Renal cortex interstitium (tissue), 15 donors: ENCODE measurements around the gene TRIM45. TPM values are rescaled to one million over a fixed set of nuclear protein-coding genes. Genes with fewer than 3 reads are reported as not detected.
A peak's percentile ranks its signal among the peaks of the same experiment; 100 is the strongest.
"Not testable (repeated sequence)": the region's sequence is repeated elsewhere in the genome, so short reads cannot be mapped to it uniquely, and the experiment has no call there.

ENCODE experiments used
- DNase-seq, 11 donors: peaks; one replicate each; pipeline ENCODE4 v3.0.0-alpha.2; 2013; ENCODE audit warnings: low read depth in 9 of 11, low spot score in 4 of 11; ENCODE audit errors: extremely low read depth in 1 of 11
- long read RNA-seq, 16 experiments: transcript quantifications; one replicate each; lab custom pipeline, GENCODE V29; 2026
- polyA plus RNA-seq, 3 donors: library from polyadenylated mRNA; unstranded; fragments of 120-200 nt; gene quantifications; one replicate each; pipeline ENCODE4 v1.2.1, GENCODE V29; 2013; ENCODE audit not compliant: insufficient read length in 3 of 3

TRIM45 gene
- 10 to 100 TPM; 20.4 to 30.3 (median 22.3) TPM for polyA plus RNA-seq
- long read RNA-seq, donor 1, partial matches to known transcripts, result 0 of 4 reads
- long read RNA-seq, donor 1, other reads (novel, unspliced or antisense), result 0 of 4 reads
- long read RNA-seq, donor 2, partial matches to known transcripts, result 0 of 2 reads
- long read RNA-seq, donor 2, other reads (novel, unspliced or antisense), result 0 of 2 reads
- long read RNA-seq, donor 3, partial matches to known transcripts, result 0 of 2 reads
- long read RNA-seq, donor 3, other reads (novel, unspliced or antisense), result 0 of 2 reads
- long read RNA-seq, donor 4, partial matches to known transcripts, result 0 of 1 reads
- long read RNA-seq, donor 4, other reads (novel, unspliced or antisense), result 0 of 1 reads
- long read RNA-seq, donor 5, result 0 reads
- long read RNA-seq, donor 6, partial matches to known transcripts, result 0 of 4 reads
- long read RNA-seq, donor 6, other reads (novel, unspliced or antisense), result 0 of 4 reads
- long read RNA-seq, donor 7, partial matches to known transcripts, result 0 of 1 reads
- long read RNA-seq, donor 7, other reads (novel, unspliced or antisense), result 0 of 1 reads
- long read RNA-seq, donor 8, transcript TRIM45-201 (6 exons, 3,515 nt), result major isoform, 13 of 14 reads
- long read RNA-seq, donor 8, partial matches to known transcripts, result 0 of 14 reads
- long read RNA-seq, donor 8, other reads (novel, unspliced or antisense), result 0 of 14 reads
- long read RNA-seq, donor 9, result 0 reads
- long read RNA-seq, donor 10, result 0 reads
- long read RNA-seq, donor 11, partial matches to known transcripts, result 0 of 2 reads
- long read RNA-seq, donor 11, other reads (novel, unspliced or antisense), result 0 of 2 reads
- long read RNA-seq, donor 12, partial matches to known transcripts, result 0 of 3 reads
- long read RNA-seq, donor 12, other reads (novel, unspliced or antisense), result 0 of 3 reads
- long read RNA-seq, donor 13, partial matches to known transcripts, result 0 of 5 reads
- long read RNA-seq, donor 13, other reads (novel, unspliced or antisense), result 0 of 5 reads
- long read RNA-seq, donor 14, transcript TRIM45-201 (6 exons, 3,515 nt), result major isoform, 5 of 5 reads
- long read RNA-seq, donor 14, partial matches to known transcripts, result 0 of 5 reads
- long read RNA-seq, donor 14, other reads (novel, unspliced or antisense), result 0 of 5 reads
- long read RNA-seq, donor 15, partial matches to known transcripts, result 0 of 2 reads
- long read RNA-seq, donor 15, other reads (novel, unspliced or antisense), result 0 of 2 reads
- long read RNA-seq, donor 16, transcript TRIM45-201 (6 exons, 3,515 nt), result major isoform, 11 of 12 reads
- long read RNA-seq, donor 16, partial matches to known transcripts, result 0 of 12 reads
- long read RNA-seq, donor 16, other reads (novel, unspliced or antisense), result 0 of 12 reads

- peak; percentile 91 to 97 (median 95) for DNase-seq
These were observed at the start of gene TRIM45 for GRCh38 chr1:117121589-117122329. Gene TRIM45 (minus strand): TSS chr1:117121749. CDS start chr1:117121201, 548 bp downstream.

GRCh38 chr1:117169871-117170596 is 48.5 kb upstream of the TRIM45 start:
- DNase-seq, result no peak

GRCh38 chr1:117167402-117167801 is 45.9 kb upstream of the TRIM45 start:
- DNase-seq, result no peak

GRCh38 chr1:117166076-117166475 is 44.5 kb upstream of the TRIM45 start:
- DNase-seq, result no peak

GRCh38 chr1:117164209-117164608 is 42.7 kb upstream of the TRIM45 start:
- DNase-seq, result no peak

- DNase-seq, result no peak
These were observed 41.3 kb upstream of the TRIM45 start for GRCh38 chr1:117162816-117163215.

- DNase-seq, result peak in 4 of 11 donors; percentile 10 to 51 (median 26)
These were observed 40.3 kb upstream of the TRIM45 start for GRCh38 chr1:117161887-117162286.

GRCh38 chr1:117151305-117151704 is 29.8 kb upstream of the TRIM45 start:
- not testable (repeated sequence) for DNase-seq

GRCh38 chr1:117150316-117150715 is 28.8 kb upstream of the TRIM45 start:
- DNase-seq, result no peak

GRCh38 chr1:117147856-117148588 is 26.5 kb upstream of the TRIM45 start:
- no peak for DNase-seq

- DNase-seq, result no peak
These were observed 25.8 kb upstream of the TRIM45 start for GRCh38 chr1:117147341-117147831.

GRCh38 chr1:117146575-117147340 is 25.2 kb upstream of the TRIM45 start:
- no peak for DNase-seq

GRCh38 chr1:117146072-117146471 is 24.5 kb upstream of the TRIM45 start:
- no peak for DNase-seq

- no peak for DNase-seq
These were observed 22.3 kb upstream of the TRIM45 start for GRCh38 chr1:117143871-117144270.

GRCh38 chr1:117143172-117143571 is 21.6 kb upstream of the TRIM45 start:
- no peak for DNase-seq

- DNase-seq, result no peak
These were observed 20.7 kb upstream of the TRIM45 start for GRCh38 chr1:117142200-117142599.
